NCI-H774 (cell line): ENCODE measurements around the gene SLC12A4.
"Not testable (repeated sequence)": the region's sequence is repeated elsewhere in the genome, so short reads cannot be mapped to it uniquely, and the experiment has no call there.

Experiments
- DNase-seq: peaks from one replicate; lab custom pipeline; 2025; lab: John Stamatoyannopoulos, UW

The SLC12A4 gene

GRCh38 chr16:67987460-67988160 is 19.2 kb upstream of the SLC12A4 start:
- no peak for DNase-seq

GRCh38 chr16:67986949-67987348 is 18.5 kb upstream of the SLC12A4 start:
- no peak for DNase-seq

- no peak for DNase-seq
These were observed 13.7 kb upstream of the SLC12A4 start for GRCh38 chr16:67982011-67982696.

- no peak for DNase-seq
These were observed 11.7 kb upstream of the SLC12A4 start, which contains the start of gene DPEP3 for GRCh38 chr16:67979955-67980678. Gene DPEP3, minus strand, starts transcription at chr16:67980499. Its CDS starts 119 bp downstream, at chr16:67980380.

GRCh38 chr16:67977469-67978227 is 9.2 kb upstream of the SLC12A4 start:
- DNase-seq, result no peak

GRCh38 chr16:67977005-67977404 is 8.6 kb upstream of the SLC12A4 start:
- DNase-seq, result no peak

- DNase-seq, result no peak
These were observed 7.8 kb upstream of the SLC12A4 start for GRCh38 chr16:67976205-67976604.

GRCh38 chr16:67975321-67976105 is 7.1 kb upstream of the SLC12A4 start:
- no peak for DNase-seq

- not testable (repeated sequence) for DNase-seq
These were observed 3.8 kb upstream of the SLC12A4 start for GRCh38 chr16:67972285-67972684.

- no peak for DNase-seq
These were observed 2.7 kb upstream of the SLC12A4 start for GRCh38 chr16:67971111-67971510.

GRCh38 chr16:67969254-67970039 is 1.0 kb upstream of the SLC12A4 start:
- DNase-seq, result no peak

- DNase-seq, result no peak
These were observed 458 bp downstream of the SLC12A4 start for GRCh38 chr16:67967958-67968399.

GRCh38 chr16:67967183-67967957 is 1.1 kb downstream of the SLC12A4 start:
- no peak for DNase-seq

- no peak for DNase-seq
These were observed 1.8 kb downstream of the SLC12A4 start for GRCh38 chr16:67966549-67967182.

- DNase-seq, result no peak
These were observed 2.5 kb downstream of the SLC12A4 start for GRCh38 chr16:67965668-67966548.

- no peak for DNase-seq
These were observed 3.8 kb downstream of the SLC12A4 start for GRCh38 chr16:67964477-67965131.

GRCh38 chr16:67963662-67964321 is 4.6 kb downstream of the SLC12A4 start:
- no peak for DNase-seq
